Activated T-cell treated with anti-CD3 and anti-CD28 coated beads for 1 hour (primary cell): Measurements from ENCODE around the gene YY1.
A peak's percentile ranks its signal among the peaks of the same experiment; 100 is the strongest.
"Not testable (repeated sequence)": the region's sequence is repeated elsewhere in the genome, so short reads cannot be mapped to it uniquely, and the experiment has no call there.

Experiments
- DNase-seq: peaks from one replicate; pipeline ENCODE4 v3.0.0-alpha.2; 2020; ENCODE audit warnings: low read depth

Gene YY1

DNA sequence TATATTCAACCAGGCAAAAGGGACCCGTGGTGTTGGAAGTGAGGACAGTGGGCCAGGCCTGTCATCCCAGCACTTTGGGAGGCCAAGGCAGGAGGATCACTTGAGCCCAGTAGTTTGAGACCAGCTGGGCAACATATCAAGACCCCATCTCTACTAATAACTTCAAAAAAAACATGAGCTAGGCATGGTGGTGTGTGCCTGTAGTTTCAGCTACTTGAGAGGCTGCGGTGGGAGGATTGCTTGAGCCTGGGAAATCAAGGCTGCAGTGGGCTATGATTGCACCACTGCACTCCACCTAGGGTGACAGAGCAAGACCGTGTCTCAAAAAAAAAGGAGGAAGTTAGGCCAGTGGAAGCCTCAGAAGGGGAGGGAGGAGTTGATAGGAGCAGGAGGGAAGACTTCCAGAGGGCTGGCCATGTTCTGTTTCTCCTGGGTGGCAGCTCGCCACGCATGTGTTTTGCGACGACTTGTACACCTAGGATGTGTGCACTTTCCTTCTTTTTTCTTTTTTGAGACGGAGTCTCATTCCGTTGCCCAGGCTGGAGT lies 57.2 kb downstream of the YY1 start:
- no peak for DNase-seq

DNA sequence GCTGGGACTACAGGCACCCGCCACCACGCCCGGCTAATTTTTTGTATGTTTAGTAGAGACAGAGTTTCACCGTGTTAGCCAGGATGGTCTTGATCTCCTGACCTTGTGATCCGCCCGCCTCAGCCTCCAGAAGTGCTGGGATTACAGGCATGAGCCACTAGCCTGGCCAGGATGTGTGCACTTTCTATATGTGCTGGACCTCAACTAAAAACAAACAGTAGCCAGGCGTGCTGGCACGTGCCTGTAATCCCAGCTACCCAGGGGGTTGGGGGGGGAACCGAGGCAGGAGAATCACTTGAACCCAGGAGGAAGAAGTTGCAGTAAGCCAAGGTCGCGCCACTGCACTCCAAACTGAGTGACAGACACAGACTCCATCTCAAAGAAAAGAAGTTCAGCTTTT lies 57.8 kb downstream of the YY1 start:
- DNase-seq: not testable (repeated sequence)

DNA sequence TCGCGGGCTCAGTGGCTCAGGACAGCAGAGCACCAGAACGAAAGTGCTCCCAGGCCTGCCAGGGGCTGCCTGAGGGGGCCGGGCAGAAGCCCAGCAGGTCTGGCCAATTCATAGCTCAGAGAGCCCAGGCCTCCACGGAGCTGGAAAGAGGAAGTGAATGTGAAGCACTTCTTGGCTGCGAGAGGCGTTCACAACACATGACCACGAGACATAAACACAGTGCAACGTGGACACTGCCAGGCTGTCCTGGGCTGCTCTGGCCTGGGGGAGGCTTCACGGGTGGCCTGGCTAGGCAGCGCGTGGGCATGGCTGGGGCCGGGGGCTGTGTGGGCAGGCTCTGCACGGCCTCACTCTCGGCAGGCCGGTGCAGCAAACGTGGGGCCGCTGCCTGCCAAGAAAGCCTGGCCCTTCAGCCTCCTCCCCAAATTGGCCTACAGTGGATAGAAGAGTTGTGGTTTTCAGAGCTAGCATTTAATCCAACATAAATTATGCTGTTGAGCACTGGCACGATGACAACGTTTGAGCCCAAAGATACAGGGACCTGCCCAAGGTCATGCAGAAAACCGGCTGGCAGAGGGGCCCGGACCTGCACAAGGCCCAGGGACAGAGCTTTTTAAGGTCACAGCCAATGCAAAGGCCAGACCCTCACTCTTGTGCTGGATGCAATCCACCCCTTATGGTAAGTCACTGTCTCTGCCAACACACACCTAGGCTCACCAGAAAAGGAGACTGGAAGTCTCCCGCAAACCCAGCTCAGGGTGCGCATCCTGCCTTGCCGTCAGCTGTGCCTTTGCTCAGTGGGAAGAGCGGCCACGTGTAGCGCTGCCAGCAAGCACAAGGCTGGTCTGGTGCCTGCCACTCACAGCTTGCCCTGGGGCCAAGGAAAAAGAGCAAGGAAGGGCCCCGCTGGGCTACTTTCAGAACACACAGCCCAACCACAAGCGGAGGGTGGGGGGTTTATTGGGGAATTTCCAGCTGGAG lies 58.7 kb downstream of the YY1 start:
- DNase-seq: no peak

GRCh38 chr14:100298551-100299237 lies 59.8 kb downstream of the YY1 start:
- no peak for DNase-seq

DNA sequence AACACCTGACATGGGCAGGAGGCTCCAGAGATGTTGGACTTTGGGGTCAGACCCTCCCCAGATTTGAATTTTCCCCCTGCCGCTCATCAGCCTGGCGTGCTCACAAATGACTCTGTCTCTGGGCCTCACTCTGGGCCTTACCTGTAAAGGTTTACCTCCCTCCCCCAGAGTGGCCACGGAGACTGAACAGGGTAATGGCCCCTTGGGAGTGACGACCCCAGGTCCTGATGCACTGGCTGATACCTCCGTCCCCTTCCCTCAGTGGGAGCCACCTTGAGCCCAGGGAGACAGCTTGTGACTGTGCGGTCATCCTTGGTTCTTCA lies 60.3 kb downstream of the YY1 start:
- no peak for DNase-seq

GRCh38 chr14:100302616-100303015 lies 63.7 kb downstream of the YY1 start:
- no peak for DNase-seq

DNA sequence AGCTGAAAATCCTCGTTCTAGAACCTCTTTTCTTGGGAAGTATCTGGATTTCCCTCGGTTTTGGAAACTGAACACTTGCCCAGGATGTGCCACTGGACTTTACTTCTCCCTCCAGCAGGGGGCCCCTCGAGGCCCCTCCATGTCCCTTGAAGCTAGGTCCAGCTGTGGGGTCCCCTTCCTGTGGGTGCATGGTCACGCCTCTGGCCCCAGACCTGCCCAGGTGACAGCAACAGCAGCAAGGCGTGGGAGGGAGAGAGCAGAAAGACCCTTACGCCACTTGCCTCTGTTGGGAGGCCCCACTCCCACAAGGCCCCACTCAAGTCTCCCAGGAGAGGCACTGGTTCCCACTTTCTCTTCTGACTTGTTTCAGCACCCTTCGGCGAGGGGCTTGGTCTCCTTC lies 64.2 kb downstream of the YY1 start:
- no peak for DNase-seq

DNA sequence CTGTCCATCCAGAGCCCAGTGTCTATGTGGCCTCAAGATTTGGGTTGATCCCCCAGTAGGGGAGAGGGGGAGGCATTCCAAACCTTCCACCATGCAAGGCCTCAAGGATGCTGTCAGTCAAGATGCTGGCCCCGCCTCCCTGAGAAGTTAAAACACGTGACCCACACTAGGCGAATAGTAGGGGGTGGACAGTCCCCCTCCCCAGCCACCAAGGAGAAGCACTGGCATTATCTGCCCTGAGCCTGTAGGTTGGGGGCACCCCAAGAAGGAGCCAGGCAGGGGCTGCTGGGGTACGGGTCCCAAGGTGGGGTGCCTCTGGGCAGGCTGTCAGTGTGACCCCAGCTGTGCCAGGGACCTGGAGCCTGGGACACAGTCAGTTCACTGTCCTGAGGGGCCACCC lies 65.0 kb downstream of the YY1 start:
- DNase-seq: no peak

DNA sequence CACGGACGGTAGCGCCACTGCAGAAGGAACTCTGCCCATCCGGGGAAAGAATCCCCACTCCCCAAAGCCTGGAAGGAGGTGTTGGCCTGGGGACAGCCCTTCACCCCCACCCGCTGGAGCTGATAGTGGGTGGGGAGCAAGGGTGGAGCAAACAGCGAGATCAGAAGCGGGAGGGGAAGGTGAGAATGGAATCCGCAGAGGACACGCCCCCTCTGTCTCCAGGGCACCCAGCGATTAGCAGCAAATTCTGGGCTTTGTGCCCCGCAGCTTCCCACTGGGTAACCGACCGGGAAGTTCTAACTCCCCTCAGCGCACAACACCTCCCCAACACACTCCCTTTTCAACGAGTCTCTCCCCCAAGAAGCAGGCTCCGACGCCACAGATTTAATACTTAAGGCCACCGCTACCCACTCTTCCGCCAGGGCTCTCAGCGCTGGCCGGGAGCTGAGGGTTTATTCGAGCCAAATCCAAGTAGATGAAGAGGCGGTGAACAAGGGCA lies 65.9 kb downstream of the YY1 start:
- no peak for DNase-seq

GRCh38 chr14:100305324-100306100 lies 66.6 kb downstream of the YY1 start:
- peak; percentile 40 for DNase-seq

DNA sequence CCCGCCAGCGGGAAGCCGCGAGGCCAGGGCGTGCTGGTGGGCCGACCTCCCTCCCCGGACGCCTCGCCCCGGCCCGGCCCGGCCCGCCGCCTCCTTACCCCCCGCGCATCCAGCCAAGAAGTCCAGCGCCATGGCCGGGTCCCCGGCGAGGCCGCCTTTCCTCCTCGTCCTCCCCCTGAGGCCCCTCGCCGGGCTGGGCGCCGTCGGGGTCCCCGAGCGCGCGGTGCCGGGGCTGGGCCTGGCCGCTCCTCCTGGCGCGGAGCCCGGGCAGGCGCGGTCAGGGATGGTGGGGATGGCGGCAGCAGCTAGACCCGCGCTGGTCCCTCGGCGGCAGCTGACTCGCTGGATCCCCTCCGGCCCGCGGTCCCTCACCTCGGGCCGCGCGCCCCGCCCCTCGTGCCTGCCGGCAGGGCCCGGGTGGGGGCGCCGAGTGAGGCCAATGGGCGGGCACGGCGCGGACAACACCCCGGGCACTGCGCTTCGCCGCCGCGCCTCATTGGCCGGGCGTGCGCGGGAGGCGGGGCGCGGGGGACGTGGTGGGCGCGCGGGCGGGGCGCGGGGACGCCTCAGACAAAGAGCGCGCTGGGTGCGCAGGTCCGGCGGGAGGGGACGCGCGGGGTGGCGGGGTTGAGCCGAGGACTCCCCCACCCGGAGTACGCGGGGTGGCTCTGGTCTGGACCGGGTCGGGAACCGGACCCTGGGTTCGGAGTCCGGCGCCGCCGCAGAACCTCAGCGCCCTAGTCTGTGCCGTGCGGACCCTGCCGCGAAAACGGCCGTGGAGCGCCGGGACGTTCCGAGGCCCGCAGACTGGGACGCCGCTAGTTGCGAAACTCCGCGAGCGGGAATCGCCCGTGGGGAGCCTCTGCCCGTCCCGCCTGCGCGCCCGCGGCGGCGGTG lies 67.4 kb downstream of the YY1 start, which contains the start of gene SLC25A29:
Gene SLC25A29, minus strand, starts transcription at position 344 of the 897 bp plus-strand sequence. Its CDS starts 212 bp downstream, at position 132.
- DNase-seq: peak; percentile 58

DNA sequence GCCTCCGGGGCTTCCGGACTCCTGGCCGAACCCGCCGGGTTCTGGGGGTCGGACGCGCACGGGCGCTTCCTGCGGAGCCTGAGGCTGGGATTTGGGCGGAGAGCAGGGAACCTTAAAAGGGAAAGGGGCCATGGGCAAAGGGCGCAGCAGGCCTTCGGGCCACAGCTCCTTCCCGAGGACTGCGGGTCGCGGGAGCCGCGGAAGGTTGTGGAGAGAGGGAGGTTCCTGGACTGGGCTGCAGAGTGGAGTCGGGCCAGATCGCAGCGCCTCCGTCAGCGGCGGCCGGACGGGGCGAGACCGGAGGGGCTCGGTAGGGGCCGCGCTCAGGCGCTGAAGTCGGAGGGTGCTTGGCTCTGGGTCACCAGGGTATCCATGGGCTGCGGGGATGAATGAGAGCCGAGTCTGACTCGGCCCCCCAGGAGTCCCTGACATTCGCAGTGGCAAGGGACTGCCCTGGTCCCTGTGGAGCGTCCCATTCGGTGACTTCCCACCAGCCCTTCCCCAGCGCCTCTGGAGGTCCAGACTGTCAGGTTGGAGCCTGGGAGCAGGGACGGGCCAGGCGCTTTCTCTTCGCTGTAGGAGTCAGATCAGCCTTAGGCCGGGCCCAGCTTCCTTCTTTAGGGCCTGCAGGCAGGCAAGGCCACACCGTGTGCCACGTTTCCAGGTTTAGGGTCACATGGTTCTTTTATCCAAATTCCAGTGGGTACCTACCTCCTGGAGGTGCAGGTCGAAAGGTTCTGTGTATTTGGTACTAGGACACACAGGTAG lies 68.2 kb downstream of the YY1 start:
- no peak for DNase-seq

DNA sequence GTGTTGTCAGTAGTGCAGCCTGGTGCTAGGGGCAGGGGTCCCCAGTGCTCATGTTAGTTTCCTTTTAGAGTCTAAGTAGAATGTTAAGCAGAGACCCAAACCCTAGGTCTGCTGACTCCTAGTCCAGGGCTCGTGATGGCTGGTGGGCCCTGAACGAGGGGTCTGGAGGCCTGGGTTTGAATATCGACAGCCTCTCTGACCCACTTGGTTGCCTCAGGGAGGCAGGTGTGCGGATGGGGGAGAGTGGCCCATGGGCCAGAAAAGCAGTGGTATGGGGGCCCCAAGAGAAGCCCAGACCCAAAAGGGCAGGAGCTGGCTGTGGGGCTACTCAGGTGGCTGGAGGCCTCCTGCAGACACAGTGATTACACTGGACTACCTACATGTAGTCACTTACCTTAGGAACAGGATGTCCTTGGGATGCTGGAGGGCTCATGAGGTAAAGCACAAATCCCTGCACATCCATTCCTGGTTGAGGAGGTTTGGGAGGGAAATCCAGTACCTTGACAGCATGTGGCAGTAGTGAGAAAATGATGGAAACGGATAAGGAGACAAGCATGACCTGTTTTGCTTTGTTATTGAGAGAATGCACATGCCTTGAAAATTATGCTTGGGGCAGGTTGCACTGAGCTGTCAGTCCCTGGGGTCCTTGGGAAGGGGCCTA lies 69.0 kb downstream of the YY1 start:
- no peak for DNase-seq

- DNase-seq: not testable (repeated sequence)
Measured at GRCh38 chr14:100308427-100308792, 69.5 kb downstream of the YY1 start.

DNA sequence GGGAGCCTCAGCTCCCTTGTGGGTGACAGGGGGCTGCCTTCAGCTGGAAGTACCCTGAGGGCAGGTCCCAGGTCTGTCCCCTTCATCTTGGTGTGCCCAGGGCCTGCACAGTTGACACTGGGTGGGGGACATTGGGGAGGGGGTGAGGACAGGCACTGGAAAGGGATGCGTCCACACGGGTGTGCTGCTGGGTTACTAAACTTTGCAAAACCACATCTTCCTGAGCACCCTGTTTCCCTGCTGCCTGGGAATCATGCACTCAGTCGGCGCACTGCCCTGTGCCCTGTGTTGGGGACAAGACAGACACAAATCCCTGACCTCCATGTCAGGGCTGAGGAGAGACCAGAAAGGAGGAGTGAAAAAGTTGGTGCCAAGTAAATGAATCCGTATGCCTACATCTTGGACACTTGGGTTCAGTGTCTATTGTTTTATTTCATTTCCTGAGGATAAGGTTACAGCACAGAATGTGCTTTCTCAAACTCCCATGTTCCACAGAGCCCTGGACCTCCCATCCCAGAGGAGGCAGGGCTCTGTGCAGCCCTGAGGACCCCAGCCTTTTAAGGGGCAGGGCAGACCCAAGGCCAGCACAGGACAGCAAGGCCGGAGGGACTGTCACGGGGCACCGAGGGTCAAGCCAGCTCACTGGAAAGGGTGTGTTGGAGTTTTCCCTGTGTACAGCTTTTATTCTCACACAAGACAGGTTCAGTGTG lies 70.2 kb downstream of the YY1 start:
- DNase-seq: no peak

GRCh38 chr14:100312110-100312876 lies 73.3 kb downstream of the YY1 start:
- DNase-seq: not testable (repeated sequence)

DNA sequence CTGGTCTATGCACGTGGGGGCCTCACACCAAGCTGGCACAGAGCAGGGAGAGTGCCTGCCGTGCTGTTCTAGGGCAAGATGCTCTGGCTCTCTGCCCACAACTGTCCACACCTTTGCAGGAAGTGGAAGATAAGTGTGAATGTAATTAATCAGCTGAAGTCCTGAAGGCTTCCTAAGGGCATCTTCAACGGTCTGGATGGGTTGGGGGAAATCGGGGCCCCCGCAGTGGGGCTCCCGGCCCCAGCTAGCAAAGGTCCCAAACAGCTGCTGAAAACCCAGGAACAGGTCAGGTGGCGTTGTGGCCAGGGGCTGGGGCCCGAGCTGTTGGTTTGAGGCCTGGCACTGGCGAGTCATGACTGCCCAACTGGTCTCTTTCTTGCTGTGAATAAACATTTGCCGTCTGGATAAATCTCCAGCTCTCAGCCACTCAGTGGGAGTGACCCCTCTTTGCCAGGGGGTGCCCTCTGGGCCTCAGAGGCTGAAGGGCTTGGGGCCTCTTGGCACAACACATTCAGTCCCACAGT lies 74.0 kb downstream of the YY1 start:
- no peak for DNase-seq
